Glutamatergic neuron (in vitro differentiated cells): ENCODE data around the gene ATF4. TPM values are rescaled to one million over a fixed set of nuclear protein-coding genes. Genes with fewer than 3 reads are reported as not detected.

ENCODE experiments used
- DNase-seq: peaks from one replicate; pipeline ENCODE4 v3.0.0; 2022
- H3K27ac Mint-ChIP-seq: one replicate; pipeline ENCODE4 v1.8.0; 2020; ENCODE audit warnings: mild to moderate bottlenecking, mixed read lengths, inconsistent platforms; ENCODE audit not compliant: unreplicated experiment
- H3K27me3 Mint-ChIP-seq: one replicate; pipeline ENCODE4 v1.8.0; 2020; ENCODE audit warnings: mild to moderate bottlenecking, moderate library complexity, mixed read lengths, inconsistent platforms; ENCODE audit not compliant: unreplicated experiment
- H3K36me3 Mint-ChIP-seq: one replicate; pipeline ENCODE4 v1.8.0; 2020; ENCODE audit warnings: mild to moderate bottlenecking, mixed read lengths, inconsistent platforms; ENCODE audit not compliant: unreplicated experiment
- H3K4me1 Mint-ChIP-seq: one replicate; pipeline ENCODE4 v1.8.0; 2020; ENCODE audit warnings: mild to moderate bottlenecking, low read depth, mixed read lengths, inconsistent platforms; ENCODE audit not compliant: unreplicated experiment
- H3K4me3 Mint-ChIP-seq: one replicate; pipeline ENCODE4 v1.8.0; 2020; ENCODE audit warnings: mild to moderate bottlenecking, mixed read lengths, inconsistent platforms; ENCODE audit not compliant: unreplicated experiment
- H3K9me3 Mint-ChIP-seq: one replicate; pipeline ENCODE4 v1.8.0; 2020; ENCODE audit warnings: mild to moderate bottlenecking, moderate library complexity, mixed read lengths, inconsistent platforms; ENCODE audit not compliant: unreplicated experiment
- CTCF ChIP-seq: fragments of 200-600 bp; sonication (generic); IDR thresholded peaks from one replicate; pipeline ENCODE4 v1.5.0; 2021; ENCODE audit not compliant: partially characterized antibody, unreplicated experiment
- total RNA-seq: library from RNA; stranded (reverse); fragmentation: NEBNext Ultra II Directional; extraction: Animal tissue kit (Norgen Biotek cat#: 25700); gene quantifications from one replicate; pipeline ENCODE4 v1.2.1, GENCODE V29; 2021; ENCODE audit not compliant: unreplicated experiment

Gene ATF4
- total RNA-seq, 1 donor from 2014 or later: 509 TPM

- Mint-ChIP-seq H3K4me1 (peaks cover 6% of the 10 kb centered on the region), H3K27ac (no peak overlapping the region), H3K36me3 (no peaks in the 10 kb centered on the region), H3K9me3 (peaks cover 7% of the 10 kb centered on the region), H3K4me3 (no peak overlapping the region), H3K27me3 (peaks cover 6% of the 10 kb centered on the region)
- no peak for DNase-seq
- TF ChIP-seq CTCF: no peak
Measured at GRCh38 chr22:39492186-39492585, 28.2 kb upstream of the ATF4 start.

GRCh38 chr22:39493759-39494158 is 26.6 kb upstream of the ATF4 start:
- TF ChIP-seq CTCF: no peak
- Mint-ChIP-seq H3K9me3 (peaks cover 7% of the 10 kb centered on the region), H3K27ac (peak overlapping the region; percentile 70), H3K4me3 (no peak overlapping the region), H3K36me3 (no peaks in the 10 kb centered on the region), H3K4me1 (peaks cover 6% of the 10 kb centered on the region), H3K27me3 (peaks cover 6% of the 10 kb centered on the region)
- DNase-seq: no peak

GRCh38 chr22:39494471-39495120 is 25.8 kb upstream of the ATF4 start:
- Mint-ChIP-seq H3K4me1 (peaks cover 5% of the 10 kb centered on the region), H3K4me3 (no peak overlapping the region), H3K27me3 (peaks cover 10% of the 10 kb centered on the region), H3K27ac (no peak overlapping the region), H3K36me3 (no peaks in the 10 kb centered on the region), H3K9me3 (peaks cover 7% of the 10 kb centered on the region)
- TF ChIP-seq CTCF: no peak
- no peak for DNase-seq

GRCh38 chr22:39496131-39496838 is 24.1 kb upstream of the ATF4 start:
- Mint-ChIP-seq H3K4me3 (no peak overlapping the region), H3K9me3 (peaks cover 9% of the 10 kb centered on the region), H3K4me1 (no peaks in the 10 kb centered on the region), H3K27me3 (peaks cover 7% of the 10 kb centered on the region), H3K36me3 (no peaks in the 10 kb centered on the region), H3K27ac (peak overlapping the region; percentile 17)
- peak; percentile 82 for TF ChIP-seq CTCF
- DNase-seq: peak; percentile 85

- no peaks in the 10 kb centered on the region for H3K36me3 Mint-ChIP-seq
- peaks cover 3% of the 10 kb centered on the region for H3K4me1 Mint-ChIP-seq
- no peak overlapping the region for H3K4me3 Mint-ChIP-seq
- peaks cover 11% of the 10 kb centered on the region for H3K9me3 Mint-ChIP-seq
- TF ChIP-seq CTCF: no peak
- DNase-seq: no peak
- H3K27me3 Mint-ChIP-seq: peaks cover 7% of the 10 kb centered on the region
- H3K27ac Mint-ChIP-seq: no peak overlapping the region
Measured at GRCh38 chr22:39497429-39497828, 22.9 kb upstream of the ATF4 start.
